Measurements from ENCODE around the gene CHAT. TPM values are rescaled to one million over a fixed set of nuclear protein-coding genes. Genes with fewer than 3 reads are reported as not detected.

Gene CHAT
- total RNA-seq, 4 donors from 2014 or later = not detected

GRCh38 chr10:49605939-49606509 is 7.8 kb upstream of the CHAT start:
- TF ChIP-seq POLR2A (IDR thresholded peaks at IDR 0.05) (no peak), CTCF (IDR thresholded peaks at IDR 0.05) (no peak)
- intact Hi-C loops (cut with DNase I) = no loop called here
- no peak for DNase-seq
- no peaks in the 10 kb centered on the region for H3K9me3 ChIP-seq
- H3K27ac ChIP-seq = no peak overlapping the region
- 16% methylated on average over 3 of the region's 3 CpGs; no CpG with 5 or more reads in 1 of the 2 donors for WGBS, 2 donors
- H3K36me3 ChIP-seq = no peaks in the 10 kb centered on the region
- H3K27me3 ChIP-seq = peaks cover 21 to 92% (median 27%) of the 10 kb centered on the region in 4 donors
- peaks cover 11 to 32% (median 13%) of the 10 kb centered on the region in 3 donors for H3K4me1 ChIP-seq
- no peak overlapping the region for H3K4me3 ChIP-seq

DNA sequence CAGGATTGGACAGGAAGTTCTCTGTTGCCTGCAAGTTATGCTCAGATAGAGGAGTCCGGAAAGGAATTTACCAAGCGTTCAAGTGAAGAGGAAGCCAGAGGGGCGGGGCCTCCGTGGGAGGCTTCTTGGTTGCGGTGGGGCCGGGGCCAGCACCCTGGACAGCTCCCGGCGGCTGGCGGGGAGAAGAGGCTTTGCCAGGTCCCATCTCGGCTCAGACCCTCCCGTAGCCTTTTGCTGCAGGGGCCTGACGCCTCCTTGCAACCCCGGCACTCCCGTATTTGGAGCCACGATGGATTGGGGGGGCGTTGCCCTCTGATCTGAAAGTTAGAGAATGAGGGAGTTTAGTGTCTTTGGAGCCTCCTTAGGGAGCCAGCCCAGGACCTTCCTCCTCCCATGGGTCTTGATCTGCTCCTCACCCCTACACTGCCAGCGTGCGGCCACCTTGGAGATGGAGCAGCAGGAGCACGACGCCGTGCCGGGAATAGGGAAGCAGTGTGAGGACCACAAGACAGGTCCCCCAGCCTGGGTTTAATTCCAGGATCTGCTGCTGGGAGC is 6.8 kb upstream of the CHAT start:
- TF ChIP-seq POLR2A (IDR thresholded peaks at IDR 0.05) (no peak), CTCF (IDR thresholded peaks at IDR 0.05) (no peak)
- no peaks in the 10 kb centered on the region for H3K36me3 ChIP-seq
- DNase-seq = no peak
- no peaks in the 10 kb centered on the region for H3K9me3 ChIP-seq
- H3K4me1 ChIP-seq = peaks cover 12 to 40% (median 13%) of the 10 kb centered on the region in 3 donors
- no peak overlapping the region for H3K27ac ChIP-seq
- intact Hi-C loops (cut with DNase I) = no loop called here
- 0 to 17% methylated on average over 5 to 8 of the region's 22 CpGs for WGBS, 2 donors
- peaks cover 25 to 93% (median 35%) of the 10 kb centered on the region in 4 donors for H3K27me3 ChIP-seq
- H3K4me3 ChIP-seq = no peak overlapping the region

GRCh38 chr10:49608166-49609005 is 5.5 kb upstream of the CHAT start:
- Histone ChIP-seq H3K36me3 (no peaks in the 10 kb centered on the region), H3K9me3 (no peaks in the 10 kb centered on the region), H3K4me3 (no peak overlapping the region), H3K4me1 (peaks cover 12 to 46% (median 13%) of the 10 kb centered on the region in 3 donors), H3K27me3 (peaks cover 25 to 95% (median 41%) of the 10 kb centered on the region in 4 donors), H3K27ac (no peak overlapping the region)
- no peak for DNase-seq
- TF ChIP-seq CTCF (IDR thresholded peaks at IDR 0.05) = no peak
- TF ChIP-seq POLR2A (IDR thresholded peaks at IDR 0.05) = no peak
- intact Hi-C loops (cut with DNase I) = no loop called here
- WGBS, 2 donors = 15 to 16% methylated on average over 10 to 11 of the region's 14 CpGs

DNA sequence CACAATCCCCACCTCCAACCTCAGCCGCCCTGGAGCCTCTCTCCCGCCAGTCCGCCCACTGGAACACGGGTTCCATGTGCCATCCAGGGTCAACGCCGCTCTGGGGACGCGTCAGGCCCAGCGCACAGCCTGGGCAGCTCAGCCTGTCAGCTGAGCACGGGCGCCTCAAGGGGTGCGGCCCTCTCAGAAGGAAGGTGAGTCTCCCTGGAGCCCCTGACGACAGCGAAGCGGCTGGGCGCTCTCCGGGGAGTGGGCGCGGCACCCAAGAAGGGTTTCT is 4.9 kb upstream of the CHAT start:
- 0% methylated on average over 2 of the region's 19 CpGs; no CpG with 5 or more reads in 1 of the 2 donors for WGBS, 2 donors
- H3K27ac ChIP-seq = no peak overlapping the region
- TF ChIP-seq CTCF (IDR thresholded peaks at IDR 0.05) (no peak), POLR2A (IDR thresholded peaks at IDR 0.05) (no peak)
- H3K36me3 ChIP-seq = no peaks in the 10 kb centered on the region
- DNase-seq = no peak
- H3K9me3 ChIP-seq = no peaks in the 10 kb centered on the region
- H3K4me1 ChIP-seq = peaks cover 12 to 48% (median 13%) of the 10 kb centered on the region in 3 donors
- intact Hi-C loops (cut with DNase I) = no loop called here
- peaks cover 25 to 95% (median 42%) of the 10 kb centered on the region in 4 donors for H3K27me3 ChIP-seq
- no peak overlapping the region for H3K4me3 ChIP-seq

Measured in esophagus squamous epithelium (tissue), 5 donors.